ENCODE data around the gene PAFAH1B1. TPM values are rescaled to one million over a fixed set of nuclear protein-coding genes. Genes with fewer than 3 reads are reported as not detected.

The PAFAH1B1 gene
- total and polyA plus RNA-seq, 2 donors (not counting 1 experiment from before 2014, with no cell fraction given) = 41.4 to 170 TPM

DNA sequence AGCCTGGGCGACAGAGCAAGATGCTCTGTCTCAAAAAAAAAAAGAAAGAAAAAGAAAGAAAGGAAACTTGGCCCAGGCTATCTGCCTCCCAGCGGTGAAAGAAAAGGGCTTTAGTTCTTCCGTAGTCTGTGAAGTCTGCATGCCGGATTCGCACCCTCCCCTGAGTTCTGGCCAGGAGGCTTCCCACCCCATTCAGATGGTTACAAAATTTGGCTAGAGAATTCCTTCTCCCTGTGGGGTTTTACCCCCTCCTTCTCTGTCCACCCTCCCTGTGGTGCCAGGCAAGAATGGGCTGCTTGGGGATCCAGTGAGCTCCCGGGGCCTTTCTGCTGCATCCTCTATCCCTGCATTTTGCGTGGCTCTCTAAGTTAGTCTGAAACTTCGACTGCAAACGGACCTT, 37.8 kb downstream of the PAFAH1B1 start:
- DNase-seq (no peak), ATAC-seq (ENCODE audit: low read depth) (no peak)
- H3K79me2 ChIP-seq (ENCODE audit: control insufficient read depth, insufficient read depth, low read length) = peaks cover 100% of the 10 kb centered on the region
- no peak overlapping the region for H3K27ac Mint-ChIP-seq
- H3K36me3 ChIP-seq (replicated peaks in 1 of 2; ENCODE audit: control extremely low read depth in 1 of 2, control insufficient read depth in 1 of 2, extremely low read depth in 1 of 2, insufficient read depth in 2 of 2, low read length in 1 of 2) = peaks cover 0 to 24% of the 10 kb centered on the region in 2 experiments
- H4K20me1 ChIP-seq (ENCODE audit: control insufficient read depth, insufficient read depth, low read length, poor library complexity, severe bottlenecking) = peaks cover 85% of the 10 kb centered on the region
- H3K4me3 Mint-ChIP-seq = no peak overlapping the region
- TF ChIP-seq EZH2 (IDR thresholded peaks at IDR 0.05; ENCODE audit: borderline replicate concordance, insufficient read depth, low read depth, low read length, poor library complexity, severe bottlenecking) = no peak
- TF ChIP-seq, protein P1, sequence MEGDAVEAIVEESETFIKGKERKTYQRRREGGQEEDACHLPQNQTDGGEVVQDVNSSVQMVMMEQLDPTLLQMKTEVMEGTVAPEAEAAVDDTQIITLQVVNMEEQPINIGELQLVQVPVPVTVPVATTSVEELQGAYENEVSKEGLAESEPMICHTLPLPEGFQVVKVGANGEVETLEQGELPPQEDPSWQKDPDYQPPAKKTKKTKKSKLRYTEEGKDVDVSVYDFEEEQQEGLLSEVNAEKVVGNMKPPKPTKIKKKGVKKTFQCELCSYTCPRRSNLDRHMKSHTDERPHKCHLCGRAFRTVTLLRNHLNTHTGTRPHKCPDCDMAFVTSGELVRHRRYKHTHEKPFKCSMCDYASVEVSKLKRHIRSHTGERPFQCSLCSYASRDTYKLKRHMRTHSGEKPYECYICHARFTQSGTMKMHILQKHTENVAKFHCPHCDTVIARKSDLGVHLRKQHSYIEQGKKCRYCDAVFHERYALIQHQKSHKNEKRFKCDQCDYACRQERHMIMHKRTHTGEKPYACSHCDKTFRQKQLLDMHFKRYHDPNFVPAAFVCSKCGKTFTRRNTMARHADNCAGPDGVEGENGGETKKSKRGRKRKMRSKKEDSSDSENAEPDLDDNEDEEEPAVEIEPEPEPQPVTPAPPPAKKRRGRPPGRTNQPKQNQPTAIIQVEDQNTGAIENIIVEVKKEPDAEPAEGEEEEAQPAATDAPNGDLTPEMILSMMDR (IDR thresholded peaks at IDR 0.05) = no peak
- H3K9me3 ChIP-seq (ENCODE audit: control extremely low read depth in 1 of 3, control insufficient read depth in 2 of 3, insufficient read depth in 1 of 3, low read length in 2 of 3) = peaks cover 2 to 11% (median 3%) of the 10 kb centered on the region in 3 donors
- no peak overlapping the region for H3K4me3 ChIP-seq (ENCODE audit: control extremely low read depth in 1 of 5, extremely low read depth in 1 of 5, insufficient read depth in 1 of 5, low read depth in 2 of 5, low read length in 4 of 5)
- intact Hi-C loops (cut with micrococcal nuclease) = no loop called here
- peaks cover 12% of the 10 kb centered on the region for H3K9me3 Mint-ChIP-seq (ENCODE audit: insufficient read depth)
- H2AFZ ChIP-seq (ENCODE audit: insufficient read depth, low read depth, low read length, poor library complexity, severe bottlenecking) = no peak overlapping the region
- H3K4me1 ChIP-seq (ENCODE audit: control insufficient read depth in 2 of 2, insufficient read depth in 2 of 2, low read length in 2 of 2) = peaks cover 25 to 29% of the 10 kb centered on the region in 2 donors
- H3K27me3 ChIP-seq (replicated peaks in 1 of 4; ENCODE audit: control extremely low read depth in 1 of 4, control insufficient read depth in 3 of 4, insufficient read depth in 4 of 4, low read length in 3 of 4) = no peaks in the 10 kb centered on the region
- no peak overlapping the region for H3K27ac ChIP-seq (ENCODE audit: low read length in 2 of 2)
- peaks cover 81% of the 10 kb centered on the region for H3K4me1 Mint-ChIP-seq
- H3K4me2 ChIP-seq (replicated peaks; ENCODE audit: low read depth, low read length, poor library complexity, severe bottlenecking) = no peak overlapping the region
- H3K27me3 Mint-ChIP-seq = no peaks in the 10 kb centered on the region
- ChIA-PET CTCF (interaction anchor here (1.0 to 1.2 kb wide), 2 partner anchors 13 to 44 kb away, joined by 3 to 4 read pairs; no protein-coding TSS in a partner anchor), POLR2A (no interaction called here)
- WGBS (ENCODE audit: insufficient coverage) = 100% methylated on average over 5 of the region's 9 CpGs
- H3K9ac ChIP-seq (ENCODE audit: low read length) = no peak overlapping the region

DNA sequence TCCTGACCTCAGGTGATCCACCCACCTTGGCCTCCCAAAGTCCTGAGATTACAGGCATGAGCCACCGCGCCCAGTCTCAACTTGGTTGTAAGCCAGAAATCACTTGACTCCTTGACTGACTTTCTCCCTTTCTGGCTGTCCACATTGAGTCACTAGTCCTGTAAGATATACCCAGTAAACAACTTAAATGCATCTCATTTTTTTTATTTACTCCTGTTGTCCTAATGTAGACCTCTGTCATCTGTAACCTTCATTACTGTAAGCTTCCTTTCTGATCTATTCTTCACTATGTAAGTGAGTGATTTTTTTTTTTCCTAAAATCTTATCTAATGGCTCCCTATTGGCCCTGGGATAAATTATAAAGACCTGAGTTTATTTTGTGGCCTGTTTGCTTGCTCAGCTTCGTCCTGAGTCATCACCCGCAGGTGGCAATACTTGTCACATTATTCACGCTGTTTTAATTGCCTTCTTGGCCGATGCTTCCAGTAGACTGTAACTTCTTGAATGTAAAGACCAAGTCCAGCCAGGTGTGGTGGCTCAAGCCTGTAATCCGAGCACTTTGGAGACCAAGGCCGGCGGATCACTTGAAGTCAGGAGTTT, 41.0 kb downstream of the PAFAH1B1 start:
- CTCF ChIA-PET = no interaction called here
- Mint-ChIP-seq H3K27ac (no peak overlapping the region), H3K4me1 (peaks cover 62% of the 10 kb centered on the region)

More for the DNA sequence above, 41.0 kb downstream of the PAFAH1B1 start:
- Mint-ChIP-seq H3K4me3 (no peak overlapping the region), H3K9me3 (ENCODE audit: insufficient read depth) (peaks cover 4% of the 10 kb centered on the region), H3K27me3 (no peaks in the 10 kb centered on the region)
- Histone ChIP-seq H3K27ac (ENCODE audit: low read length in 2 of 2) (no peak overlapping the region), H3K4me1 (ENCODE audit: control insufficient read depth in 2 of 2, insufficient read depth in 2 of 2, low read length in 2 of 2) (peaks cover 12 to 13% of the 10 kb centered on the region in 2 donors), H3K79me2 (ENCODE audit: control insufficient read depth, insufficient read depth, low read length) (peaks cover 97% of the 10 kb centered on the region), H3K36me3 (replicated peaks in 1 of 2; ENCODE audit: control extremely low read depth in 1 of 2, control insufficient read depth in 1 of 2, extremely low read depth in 1 of 2, insufficient read depth in 2 of 2, low read length in 1 of 2) (peaks cover 0 to 39% of the 10 kb centered on the region in 2 experiments), H2AFZ (ENCODE audit: insufficient read depth, low read depth, low read length, poor library complexity, severe bottlenecking) (no peak overlapping the region), H3K4me3 (ENCODE audit: control extremely low read depth in 1 of 5, extremely low read depth in 1 of 5, insufficient read depth in 1 of 5, low read depth in 2 of 5, low read length in 4 of 5) (no peak overlapping the region), H4K20me1 (ENCODE audit: control insufficient read depth, insufficient read depth, low read length, poor library complexity, severe bottlenecking) (peaks cover 98% of the 10 kb centered on the region), H3K4me2 (replicated peaks; ENCODE audit: low read depth, low read length, poor library complexity, severe bottlenecking) (no peak overlapping the region), H3K9ac (ENCODE audit: low read length) (no peak overlapping the region), H3K27me3 (replicated peaks in 1 of 4; ENCODE audit: control extremely low read depth in 1 of 4, control insufficient read depth in 3 of 4, insufficient read depth in 4 of 4, low read length in 3 of 4) (no peaks in the 10 kb centered on the region), H3K9me3 (ENCODE audit: control extremely low read depth in 1 of 3, control insufficient read depth in 2 of 3, insufficient read depth in 1 of 3, low read length in 2 of 3) (peaks cover 0 to 7% (median 0%) of the 10 kb centered on the region in 3 donors)
- intact Hi-C loops (cut with micrococcal nuclease) = no loop called here
- ATAC-seq (ENCODE audit: low read depth) (no peak), DNase-seq (no peak)
- 93% methylated on average over 9 of the region's 9 CpGs for WGBS (ENCODE audit: insufficient coverage)
- POLR2A ChIA-PET = no interaction called here
- TF ChIP-seq, protein P1 (IDR thresholded peaks at IDR 0.05) = no peak
- no peak for TF ChIP-seq EZH2 (IDR thresholded peaks at IDR 0.05; ENCODE audit: borderline replicate concordance, insufficient read depth, low read depth, low read length, poor library complexity, severe bottlenecking)

Measured in B cell (primary cell).